ENCODE measurements around the gene TRIM75. TPM values are rescaled to one million over a fixed set of nuclear protein-coding genes. Genes with fewer than 3 reads are reported as not detected.

Gene TRIM75
- polyA plus RNA-seq, 1 of the 3 experiments (the other 2 are of a cell fraction): not detected

DNA sequence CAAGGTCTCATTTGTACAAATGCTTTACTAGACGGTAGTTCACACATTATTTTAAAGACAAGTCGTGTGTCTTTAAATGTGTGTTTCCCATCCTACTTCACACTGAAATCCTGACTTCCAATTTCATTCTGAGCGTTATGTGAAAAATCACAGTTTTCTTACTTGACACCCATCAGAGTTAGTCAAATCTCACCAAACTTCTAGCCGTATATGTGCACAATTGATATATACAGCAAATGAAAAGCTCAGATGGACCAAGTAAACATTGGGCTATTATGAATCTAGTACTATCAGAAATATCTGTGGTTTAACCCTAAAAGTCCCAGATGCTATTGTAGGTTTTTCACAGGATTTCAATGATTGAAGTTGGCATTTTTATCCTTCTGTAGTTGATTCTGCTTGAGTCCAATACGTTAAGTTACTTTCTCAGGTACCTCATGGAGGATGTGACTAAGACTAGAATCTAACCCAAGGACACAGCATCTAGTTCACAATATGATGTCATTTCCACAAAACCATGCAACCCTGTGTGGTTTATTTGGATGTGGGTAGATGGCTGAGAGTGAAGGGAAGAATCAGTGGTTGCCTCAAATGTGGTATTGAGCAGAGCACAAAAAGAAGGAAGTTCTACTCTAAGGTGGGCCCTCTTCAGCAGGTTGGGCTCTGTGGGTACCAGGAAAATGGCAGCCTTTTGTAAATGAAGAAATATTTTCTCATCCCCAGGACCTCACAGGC is 44.0 kb upstream of the TRIM75 start:
- Histone ChIP-seq H3K9me3 (no peaks in the 10 kb centered on the region), H3K4me1 (ENCODE audit: control insufficient read depth in 1 of 2, insufficient read depth in 2 of 2, low read depth in 1 of 2, low read length in 1 of 2) (no peaks in the 10 kb centered on the region), H3K9ac (no peak overlapping the region), H4K20me1 (ENCODE audit: insufficient read depth) (no peaks in the 10 kb centered on the region), H3F3A (replicated peaks; ENCODE audit: insufficient read depth) (no peaks in the 10 kb centered on the region), H3K4me2 (no peak overlapping the region), H3K27me3 (ENCODE audit: insufficient read depth) (peaks cover 29% of the 10 kb centered on the region), H3K27ac (ENCODE audit: low read depth in 2 of 2, low read length in 1 of 2) (no peak overlapping the region), H3K79me2 (ENCODE audit: insufficient read depth) (no peaks in the 10 kb centered on the region), H3K4me3 (ENCODE audit: low read depth in 2 of 2, low read length in 1 of 2) (no peak overlapping the region), H2AFZ (ENCODE audit: low read depth) (no peak overlapping the region), H3K9me2 (no peaks in the 10 kb centered on the region), H3K36me3 (replicated peaks in 1 of 2; ENCODE audit: control insufficient read depth in 1 of 2, insufficient read depth in 2 of 2, low read length in 1 of 2) (no peaks in the 10 kb centered on the region)
- ChIA-PET CTCF (no interaction called here), POLR2A (no interaction called here)
- DNase-seq: no peak
- 4% methylated on average over 5 of the region's 5 CpGs for WGBS (ENCODE audit: low lambda C conversion rate)
- TF ChIP-seq TEAD4 (IDR thresholded peaks at IDR 0.05; ENCODE audit: borderline replicate concordance, insufficient read depth) (no peak), NFIC (IDR thresholded peaks at IDR 0.05; ENCODE audit: borderline replicate concordance) (no peak), MEF2A (IDR thresholded peaks at IDR 0.05; ENCODE audit: borderline replicate concordance, low read depth) (no peak), ELF1 (IDR thresholded peaks at IDR 0.05) (no peak), POLR2AphosphoS5 (IDR thresholded peaks at IDR 0.05; ENCODE audit: low read depth, low read length) (no peak), FOSL2 (IDR thresholded peaks at IDR 0.05; ENCODE audit: borderline replicate concordance, low read depth) (no peak), SMC3 (IDR thresholded peaks at IDR 0.05; ENCODE audit: low read depth, low read length) (no peak), CHD2 (IDR thresholded peaks at IDR 0.05; ENCODE audit: low read length, partially characterized antibody) (no peak), TAF1 (IDR thresholded peaks at IDR 0.05; ENCODE audit: borderline replicate concordance, low read depth, low read length) (no peak), EP300 (IDR thresholded peaks at IDR 0.05; ENCODE audit: borderline replicate concordance in 1 of 2, low read depth in 1 of 2, low read length in 1 of 2) (no peak), RXRA (IDR thresholded peaks at IDR 0.05; ENCODE audit: borderline replicate concordance, low read depth) (no peak), JUND (IDR thresholded peaks at IDR 0.05) (no peak)
- TF ChIP-seq, protein P1, sequence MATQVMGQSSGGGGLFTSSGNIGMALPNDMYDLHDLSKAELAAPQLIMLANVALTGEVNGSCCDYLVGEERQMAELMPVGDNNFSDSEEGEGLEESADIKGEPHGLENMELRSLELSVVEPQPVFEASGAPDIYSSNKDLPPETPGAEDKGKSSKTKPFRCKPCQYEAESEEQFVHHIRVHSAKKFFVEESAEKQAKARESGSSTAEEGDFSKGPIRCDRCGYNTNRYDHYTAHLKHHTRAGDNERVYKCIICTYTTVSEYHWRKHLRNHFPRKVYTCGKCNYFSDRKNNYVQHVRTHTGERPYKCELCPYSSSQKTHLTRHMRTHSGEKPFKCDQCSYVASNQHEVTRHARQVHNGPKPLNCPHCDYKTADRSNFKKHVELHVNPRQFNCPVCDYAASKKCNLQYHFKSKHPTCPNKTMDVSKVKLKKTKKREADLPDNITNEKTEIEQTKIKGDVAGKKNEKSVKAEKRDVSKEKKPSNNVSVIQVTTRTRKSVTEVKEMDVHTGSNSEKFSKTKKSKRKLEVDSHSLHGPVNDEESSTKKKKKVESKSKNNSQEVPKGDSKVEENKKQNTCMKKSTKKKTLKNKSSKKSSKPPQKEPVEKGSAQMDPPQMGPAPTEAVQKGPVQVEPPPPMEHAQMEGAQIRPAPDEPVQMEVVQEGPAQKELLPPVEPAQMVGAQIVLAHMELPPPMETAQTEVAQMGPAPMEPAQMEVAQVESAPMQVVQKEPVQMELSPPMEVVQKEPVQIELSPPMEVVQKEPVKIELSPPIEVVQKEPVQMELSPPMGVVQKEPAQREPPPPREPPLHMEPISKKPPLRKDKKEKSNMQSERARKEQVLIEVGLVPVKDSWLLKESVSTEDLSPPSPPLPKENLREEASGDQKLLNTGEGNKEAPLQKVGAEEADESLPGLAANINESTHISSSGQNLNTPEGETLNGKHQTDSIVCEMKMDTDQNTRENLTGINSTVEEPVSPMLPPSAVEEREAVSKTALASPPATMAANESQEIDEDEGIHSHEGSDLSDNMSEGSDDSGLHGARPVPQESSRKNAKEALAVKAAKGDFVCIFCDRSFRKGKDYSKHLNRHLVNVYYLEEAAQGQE (IDR thresholded peaks at IDR 0.05; ENCODE audit: low read depth, low read length): no peak
- TF ChIP-seq, protein P2, sequence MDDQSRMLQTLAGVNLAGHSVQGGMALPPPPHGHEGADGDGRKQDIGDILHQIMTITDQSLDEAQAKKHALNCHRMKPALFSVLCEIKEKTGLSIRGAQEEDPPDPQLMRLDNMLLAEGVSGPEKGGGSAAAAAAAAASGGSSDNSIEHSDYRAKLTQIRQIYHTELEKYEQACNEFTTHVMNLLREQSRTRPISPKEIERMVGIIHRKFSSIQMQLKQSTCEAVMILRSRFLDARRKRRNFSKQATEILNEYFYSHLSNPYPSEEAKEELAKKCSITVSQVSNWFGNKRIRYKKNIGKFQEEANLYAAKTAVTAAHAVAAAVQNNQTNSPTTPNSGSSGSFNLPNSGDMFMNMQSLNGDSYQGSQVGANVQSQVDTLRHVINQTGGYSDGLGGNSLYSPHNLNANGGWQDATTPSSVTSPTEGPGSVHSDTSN (IDR thresholded peaks at IDR 0.05): no peak
- TF ChIP-seq, protein P3, sequence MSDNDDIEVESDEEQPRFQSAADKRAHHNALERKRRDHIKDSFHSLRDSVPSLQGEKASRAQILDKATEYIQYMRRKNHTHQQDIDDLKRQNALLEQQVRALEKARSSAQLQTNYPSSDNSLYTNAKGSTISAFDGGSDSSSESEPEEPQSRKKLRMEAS (IDR thresholded peaks at IDR 0.05; ENCODE audit: low read depth): no peak
- TF ChIP-seq, protein P4, sequence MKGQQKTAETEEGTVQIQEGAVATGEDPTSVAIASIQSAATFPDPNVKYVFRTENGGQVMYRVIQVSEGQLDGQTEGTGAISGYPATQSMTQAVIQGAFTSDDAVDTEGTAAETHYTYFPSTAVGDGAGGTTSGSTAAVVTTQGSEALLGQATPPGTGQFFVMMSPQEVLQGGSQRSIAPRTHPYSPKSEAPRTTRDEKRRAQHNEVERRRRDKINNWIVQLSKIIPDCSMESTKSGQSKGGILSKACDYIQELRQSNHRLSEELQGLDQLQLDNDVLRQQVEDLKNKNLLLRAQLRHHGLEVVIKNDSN (IDR thresholded peaks at IDR 0.05; ENCODE audit: borderline replicate concordance, low read depth): no peak

Data from SK-N-SH (cell line).